SK-N-SH treated with all-trans-retinoic acid at 6 μM for 48 hours (cell line): ENCODE data around the gene MORC3.

Experiments used
- ATAC-seq: fragments of 200-7000 bp; cut with Tn5 transposase; 3 replicates; pipeline ENCODE4 v1.9.1; 2020; ENCODE audit warnings: mild to moderate bottlenecking, moderate library complexity
- ARNTL ChIP-seq: fragments of 450-650 bp; formaldehyde crosslinking; IDR thresholded peaks from 2 replicates; pipeline ENCODE4 v1.5.0; 2020; ENCODE audit warnings: low read depth, mild to moderate bottlenecking, moderate library complexity, borderline replicate concordance
- BACH2 ChIP-seq: fragments of 250-450 bp; sonication (Bioruptor Pico); IDR thresholded peaks from 2 replicates; pipeline ENCODE4 v1.9.0; 2021; ENCODE audit warnings: mild to moderate bottlenecking, borderline replicate concordance
- CSDC2 ChIP-seq: fragments of 250-450 bp; sonication (Bioruptor Pico); IDR thresholded peaks from 2 replicates; pipeline ENCODE4 v1.5.0; 2020; ENCODE audit warnings: mild to moderate bottlenecking, moderate library complexity
- ESRRG ChIP-seq: fragments of 250-450 bp; sonication (Bioruptor Pico); IDR thresholded peaks from 2 replicates; pipeline ENCODE4 v1.6.1; 2021; ENCODE audit warnings: mild to moderate bottlenecking
- GLIS3 ChIP-seq: fragments of 250-450 bp; sonication (Bioruptor Pico); IDR thresholded peaks from 2 replicates; pipeline ENCODE4 v1.5.0; 2020; ENCODE audit warnings: mild to moderate bottlenecking, moderate library complexity
- ISL1 ChIP-seq: fragments of 250-450 bp; sonication (Bioruptor Pico); IDR thresholded peaks from 2 replicates; pipeline ENCODE4 v2.1.2; 2022; ENCODE audit warnings: mild to moderate bottlenecking, moderate library complexity
- OSR1 ChIP-seq: fragments of 250-450 bp; sonication (Bioruptor Pico); IDR thresholded peaks from 2 replicates; pipeline ENCODE4 v1.8.0; 2022; ENCODE audit warnings: moderate library complexity, mild to moderate bottlenecking, inconsistent platforms
- PPARA ChIP-seq: fragments of 250-450 bp; sonication (Bioruptor Pico); IDR thresholded peaks from 2 replicates; pipeline ENCODE4 v1.5.0; 2020; ENCODE audit warnings: mild to moderate bottlenecking, borderline replicate concordance
- SNAI2 ChIP-seq: fragments of 250-450 bp; sonication (Bioruptor Pico); IDR thresholded peaks from 2 replicates; pipeline ENCODE4 v1.5.0; 2020; ENCODE audit warnings: mild to moderate bottlenecking, moderate library complexity
- TCF4 ChIP-seq: fragments of 250-450 bp; sonication (Bioruptor Pico); IDR thresholded peaks from 2 replicates; pipeline ENCODE4 v1.8.0; 2021; ENCODE audit warnings: mild to moderate bottlenecking, moderate library complexity, borderline replicate concordance
- TOX ChIP-seq: fragments of 250-450 bp; sonication (Bioruptor Pico); IDR thresholded peaks from 2 replicates; pipeline ENCODE4 v1.8.0; 2021; ENCODE audit warnings: mild to moderate bottlenecking, moderate library complexity, borderline replicate concordance
- ZC3H10 ChIP-seq: fragments of 250-450 bp; sonication (Bioruptor Pico); IDR thresholded peaks from 2 replicates; pipeline ENCODE4 v1.5.1; 2021; ENCODE audit warnings: mild to moderate bottlenecking, moderate library complexity
- ZFP3 ChIP-seq: fragments of 250-450 bp; sonication (Bioruptor Pico); IDR thresholded peaks from 2 replicates; pipeline ENCODE4 v1.5.0; 2020; ENCODE audit warnings: mild to moderate bottlenecking, moderate library complexity
- ZNF565 ChIP-seq: fragments of 450-650 bp; formaldehyde crosslinking; conservative IDR thresholded peaks from 2 replicates; pipeline ENCODE4 v1.5.0; 2020; ENCODE audit warnings: low read depth, mild to moderate bottlenecking, moderate library complexity
- ZNF70 ChIP-seq: fragments of 450-650 bp; formaldehyde crosslinking; IDR thresholded peaks from 2 replicates; pipeline ENCODE4 v1.5.0; 2020; ENCODE audit warnings: mild to moderate bottlenecking, moderate library complexity
- ZNF8 ChIP-seq: fragments of 450-650 bp; formaldehyde crosslinking; IDR thresholded peaks from 2 replicates; pipeline ENCODE4 v1.5.0; 2020; ENCODE audit warnings: mild to moderate bottlenecking, moderate library complexity
- TF ChIP-seq, protein P1 (sequence below): fragments of 250-450 bp; sonication (Bioruptor Pico); IDR thresholded peaks from 2 replicates; pipeline ENCODE4 v1.5.1; 2020; ENCODE audit warnings: low read depth, mild to moderate bottlenecking, moderate library complexity
- TF ChIP-seq, protein P2 (sequence below): fragments of 250-450 bp; sonication (Bioruptor Pico); IDR thresholded peaks from 2 replicates; pipeline ENCODE4 v1.5.0; 2020; ENCODE audit warnings: mild to moderate bottlenecking, moderate library complexity
- TF ChIP-seq, protein P3 (sequence below): fragments of 250-450 bp; sonication (Bioruptor Pico); IDR thresholded peaks from 2 replicates; pipeline ENCODE4 v1.8.0; 2020; ENCODE audit warnings: mild to moderate bottlenecking, moderate library complexity, borderline replicate concordance
- TF ChIP-seq, protein P4 (sequence below): fragments of 250-450 bp; sonication (Bioruptor Pico); IDR thresholded peaks from 2 replicates; pipeline ENCODE4 v1.8.0; 2021; ENCODE audit warnings: low read depth, mild to moderate bottlenecking, moderate library complexity, borderline replicate concordance
- TF ChIP-seq, protein P5 (sequence below): fragments of 250-450 bp; sonication (Bioruptor Pico); IDR thresholded peaks from 2 replicates; pipeline ENCODE4 v1.5.1; 2021; ENCODE audit warnings: mild to moderate bottlenecking, moderate library complexity

The MORC3 gene

DNA sequence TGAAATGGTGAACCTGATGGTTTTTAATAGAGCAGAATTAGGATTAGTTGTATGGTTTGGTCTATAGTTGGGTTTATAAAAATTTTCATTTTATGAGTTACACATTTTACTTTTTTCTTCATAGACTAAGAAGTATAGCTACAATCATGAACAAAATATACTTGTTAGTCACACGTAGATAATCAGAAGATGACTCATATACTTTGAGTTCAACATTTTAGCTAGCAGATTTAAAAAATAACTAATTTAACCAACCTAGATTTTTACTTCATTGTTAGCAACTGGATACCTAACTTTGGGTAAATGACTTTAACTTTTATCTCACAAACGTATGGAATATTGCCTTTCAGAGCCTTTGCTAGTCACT is 27.9 kb downstream of the MORC3 start:
- TF ChIP-seq, protein P1, sequence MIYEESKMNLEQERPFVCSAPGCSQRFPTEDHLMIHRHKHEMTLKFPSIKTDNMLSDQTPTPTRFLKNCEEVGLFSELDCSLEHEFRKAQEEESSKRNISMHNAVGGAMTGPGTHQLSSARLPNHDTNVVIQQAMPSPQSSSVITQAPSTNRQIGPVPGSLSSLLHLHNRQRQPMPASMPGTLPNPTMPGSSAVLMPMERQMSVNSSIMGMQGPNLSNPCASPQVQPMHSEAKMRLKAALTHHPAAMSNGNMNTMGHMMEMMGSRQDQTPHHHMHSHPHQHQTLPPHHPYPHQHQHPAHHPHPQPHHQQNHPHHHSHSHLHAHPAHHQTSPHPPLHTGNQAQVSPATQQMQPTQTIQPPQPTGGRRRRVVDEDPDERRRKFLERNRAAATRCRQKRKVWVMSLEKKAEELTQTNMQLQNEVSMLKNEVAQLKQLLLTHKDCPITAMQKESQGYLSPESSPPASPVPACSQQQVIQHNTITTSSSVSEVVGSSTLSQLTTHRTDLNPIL (CRISPR knock-in tag): no peak
- no peak for TF ChIP-seq ARNTL
- TF ChIP-seq, protein P2, sequence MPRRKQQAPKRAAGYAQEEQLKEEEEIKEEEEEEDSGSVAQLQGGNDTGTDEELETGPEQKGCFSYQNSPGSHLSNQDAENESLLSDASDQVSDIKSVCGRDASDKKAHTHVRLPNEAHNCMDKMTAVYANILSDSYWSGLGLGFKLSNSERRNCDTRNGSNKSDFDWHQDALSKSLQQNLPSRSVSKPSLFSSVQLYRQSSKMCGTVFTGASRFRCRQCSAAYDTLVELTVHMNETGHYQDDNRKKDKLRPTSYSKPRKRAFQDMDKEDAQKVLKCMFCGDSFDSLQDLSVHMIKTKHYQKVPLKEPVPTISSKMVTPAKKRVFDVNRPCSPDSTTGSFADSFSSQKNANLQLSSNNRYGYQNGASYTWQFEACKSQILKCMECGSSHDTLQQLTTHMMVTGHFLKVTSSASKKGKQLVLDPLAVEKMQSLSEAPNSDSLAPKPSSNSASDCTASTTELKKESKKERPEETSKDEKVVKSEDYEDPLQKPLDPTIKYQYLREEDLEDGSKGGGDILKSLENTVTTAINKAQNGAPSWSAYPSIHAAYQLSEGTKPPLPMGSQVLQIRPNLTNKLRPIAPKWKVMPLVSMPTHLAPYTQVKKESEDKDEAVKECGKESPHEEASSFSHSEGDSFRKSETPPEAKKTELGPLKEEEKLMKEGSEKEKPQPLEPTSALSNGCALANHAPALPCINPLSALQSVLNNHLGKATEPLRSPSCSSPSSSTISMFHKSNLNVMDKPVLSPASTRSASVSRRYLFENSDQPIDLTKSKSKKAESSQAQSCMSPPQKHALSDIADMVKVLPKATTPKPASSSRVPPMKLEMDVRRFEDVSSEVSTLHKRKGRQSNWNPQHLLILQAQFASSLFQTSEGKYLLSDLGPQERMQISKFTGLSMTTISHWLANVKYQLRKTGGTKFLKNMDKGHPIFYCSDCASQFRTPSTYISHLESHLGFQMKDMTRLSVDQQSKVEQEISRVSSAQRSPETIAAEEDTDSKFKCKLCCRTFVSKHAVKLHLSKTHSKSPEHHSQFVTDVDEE (CRISPR knock-in tag): no peak
- no peak for TF ChIP-seq ZNF70 (CRISPR knock-in tag)
- no peak for TF ChIP-seq GLIS3 (CRISPR knock-in tag)
- TF ChIP-seq BACH2 (CRISPR knock-in tag): no peak
- TF ChIP-seq, protein P3, sequence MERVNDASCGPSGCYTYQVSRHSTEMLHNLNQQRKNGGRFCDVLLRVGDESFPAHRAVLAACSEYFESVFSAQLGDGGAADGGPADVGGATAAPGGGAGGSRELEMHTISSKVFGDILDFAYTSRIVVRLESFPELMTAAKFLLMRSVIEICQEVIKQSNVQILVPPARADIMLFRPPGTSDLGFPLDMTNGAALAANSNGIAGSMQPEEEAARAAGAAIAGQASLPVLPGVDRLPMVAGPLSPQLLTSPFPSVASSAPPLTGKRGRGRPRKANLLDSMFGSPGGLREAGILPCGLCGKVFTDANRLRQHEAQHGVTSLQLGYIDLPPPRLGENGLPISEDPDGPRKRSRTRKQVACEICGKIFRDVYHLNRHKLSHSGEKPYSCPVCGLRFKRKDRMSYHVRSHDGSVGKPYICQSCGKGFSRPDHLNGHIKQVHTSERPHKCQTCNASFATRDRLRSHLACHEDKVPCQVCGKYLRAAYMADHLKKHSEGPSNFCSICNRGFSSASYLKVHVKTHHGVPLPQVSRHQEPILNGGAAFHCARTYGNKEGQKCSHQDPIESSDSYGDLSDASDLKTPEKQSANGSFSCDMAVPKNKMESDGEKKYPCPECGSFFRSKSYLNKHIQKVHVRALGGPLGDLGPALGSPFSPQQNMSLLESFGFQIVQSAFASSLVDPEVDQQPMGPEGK (CRISPR knock-in tag): no peak
- no peak for TF ChIP-seq ISL1 (CRISPR knock-in tag)
- TF ChIP-seq OSR1 (CRISPR knock-in tag): no peak
- no peak for TF ChIP-seq CSDC2
- TF ChIP-seq, protein P4, sequence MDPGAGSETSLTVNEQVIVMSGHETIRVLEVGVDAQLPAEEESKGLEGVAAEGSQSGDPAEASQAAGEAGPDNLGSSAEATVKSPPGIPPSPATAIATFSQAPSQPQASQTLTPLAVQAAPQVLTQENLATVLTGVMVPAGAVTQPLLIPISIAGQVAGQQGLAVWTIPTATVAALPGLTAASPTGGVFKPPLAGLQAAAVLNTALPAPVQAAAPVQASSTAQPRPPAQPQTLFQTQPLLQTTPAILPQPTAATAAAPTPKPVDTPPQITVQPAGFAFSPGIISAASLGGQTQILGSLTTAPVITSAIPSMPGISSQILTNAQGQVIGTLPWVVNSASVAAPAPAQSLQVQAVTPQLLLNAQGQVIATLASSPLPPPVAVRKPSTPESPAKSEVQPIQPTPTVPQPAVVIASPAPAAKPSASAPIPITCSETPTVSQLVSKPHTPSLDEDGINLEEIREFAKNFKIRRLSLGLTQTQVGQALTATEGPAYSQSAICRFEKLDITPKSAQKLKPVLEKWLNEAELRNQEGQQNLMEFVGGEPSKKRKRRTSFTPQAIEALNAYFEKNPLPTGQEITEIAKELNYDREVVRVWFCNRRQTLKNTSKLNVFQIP: no peak
- TF ChIP-seq ZNF8 (CRISPR knock-in tag): no peak
- TF ChIP-seq ZNF565 (CRISPR knock-in tag): no peak
- no peak for TF ChIP-seq TCF4 (CRISPR knock-in tag)
- no peak for TF ChIP-seq ZFP3 (CRISPR knock-in tag)
- no peak for TF ChIP-seq PPARA (CRISPR knock-in tag)
- no peak; the same call in 2 of the 3 replicates for ATAC-seq

DNA sequence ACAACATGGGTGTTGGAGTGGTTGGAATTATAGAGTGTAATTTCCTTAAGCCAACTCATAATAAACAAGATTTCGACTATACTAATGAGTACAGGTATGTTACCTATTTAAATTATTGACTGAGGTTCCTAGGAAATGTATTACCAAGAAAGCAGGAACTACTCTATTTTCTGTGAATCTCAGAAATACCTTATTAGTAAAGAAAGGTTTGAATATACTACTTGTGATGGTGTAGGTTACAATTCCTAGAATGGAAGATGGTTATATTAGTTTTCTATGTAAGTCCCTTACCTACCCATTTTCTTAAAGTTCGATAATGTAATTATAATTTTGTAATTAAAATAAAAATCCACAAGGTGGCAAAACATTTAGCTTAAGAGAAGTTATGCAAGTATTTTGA is 29.3 kb downstream of the MORC3 start:
- no peak for ATAC-seq
- TF ChIP-seq TCF4 (CRISPR knock-in tag) (no peak), ISL1 (CRISPR knock-in tag) (no peak), SNAI2 (CRISPR knock-in tag) (no peak), PPARA (CRISPR knock-in tag) (no peak), OSR1 (CRISPR knock-in tag) (no peak), CSDC2 (no peak), ZNF565 (CRISPR knock-in tag) (no peak), TOX (CRISPR knock-in tag) (no peak), BACH2 (CRISPR knock-in tag) (no peak), ESRRG (CRISPR knock-in tag) (no peak), ZFP3 (CRISPR knock-in tag) (no peak), GLIS3 (CRISPR knock-in tag) (no peak), ZC3H10 (CRISPR knock-in tag) (no peak), ZNF70 (CRISPR knock-in tag) (no peak)
- TF ChIP-seq, protein P1 (CRISPR knock-in tag): no peak
- TF ChIP-seq, protein P4: no peak
- TF ChIP-seq, protein P2 (CRISPR knock-in tag): no peak
- TF ChIP-seq, protein P3 (CRISPR knock-in tag): no peak
- TF ChIP-seq, protein P5, sequence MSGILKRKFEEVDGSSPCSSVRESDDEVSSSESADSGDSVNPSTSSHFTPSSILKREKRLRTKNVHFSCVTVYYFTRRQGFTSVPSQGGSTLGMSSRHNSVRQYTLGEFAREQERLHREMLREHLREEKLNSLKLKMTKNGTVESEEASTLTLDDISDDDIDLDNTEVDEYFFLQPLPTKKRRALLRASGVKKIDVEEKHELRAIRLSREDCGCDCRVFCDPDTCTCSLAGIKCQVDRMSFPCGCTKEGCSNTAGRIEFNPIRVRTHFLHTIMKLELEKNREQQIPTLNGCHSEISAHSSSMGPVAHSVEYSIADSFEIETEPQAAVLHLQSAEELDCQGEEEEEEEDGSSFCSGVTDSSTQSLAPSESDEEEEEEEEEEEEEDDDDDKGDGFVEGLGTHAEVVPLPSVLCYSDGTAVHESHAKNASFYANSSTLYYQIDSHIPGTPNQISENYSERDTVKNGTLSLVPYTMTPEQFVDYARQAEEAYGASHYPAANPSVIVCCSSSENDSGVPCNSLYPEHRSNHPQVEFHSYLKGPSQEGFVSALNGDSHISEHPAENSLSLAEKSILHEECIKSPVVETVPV (CRISPR knock-in tag): no peak
